Testis (tissue), 2 donors: ENCODE results near the gene MIPEP.

Source experiments
- POLR2A ChIP-seq: fragments of 450-650 bp; IDR thresholded peaks from one replicate; pipeline ENCODE4 v1.6.1; 2017; ENCODE audit warnings: antibody characterized with exemption, mild to moderate bottlenecking, moderate library complexity
- TF ChIP-seq, protein P1 (sequence below), 3 experiments: fragments of 450-650 bp in 2 of 3; fragments of 200-600 bp in 1 of 3; sonication (generic) in 1 of 3; IDR thresholded peaks; one replicate each; pipeline ENCODE4 v1.5.1; 2016 to 2019; ENCODE audit warnings: antibody characterized with exemption in 3 of 3, mild to moderate bottlenecking in 2 of 3, moderate library complexity in 1 of 3

DNA sequence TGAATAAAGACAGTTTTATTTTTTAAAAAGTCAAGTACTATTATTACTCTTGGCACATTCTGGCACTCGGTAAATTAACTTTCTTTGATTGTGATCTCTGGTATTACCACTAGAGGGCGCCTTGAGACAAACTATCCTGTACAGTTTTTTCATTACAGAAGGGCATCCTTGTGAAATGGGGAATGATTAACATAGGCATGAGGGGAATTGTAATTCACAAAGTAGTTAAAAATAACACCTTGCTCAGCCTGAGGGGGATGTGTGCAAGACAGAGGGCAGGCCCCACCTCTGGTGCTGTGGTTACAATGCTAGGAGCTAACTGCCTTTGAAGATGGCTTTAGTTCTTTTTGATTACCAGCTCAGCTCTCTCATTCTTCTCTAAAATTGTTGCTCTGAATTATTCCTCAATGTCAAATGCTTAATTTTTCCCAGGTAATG lies 32.3 kb upstream of the MIPEP start:
- TF ChIP-seq, protein P1, sequence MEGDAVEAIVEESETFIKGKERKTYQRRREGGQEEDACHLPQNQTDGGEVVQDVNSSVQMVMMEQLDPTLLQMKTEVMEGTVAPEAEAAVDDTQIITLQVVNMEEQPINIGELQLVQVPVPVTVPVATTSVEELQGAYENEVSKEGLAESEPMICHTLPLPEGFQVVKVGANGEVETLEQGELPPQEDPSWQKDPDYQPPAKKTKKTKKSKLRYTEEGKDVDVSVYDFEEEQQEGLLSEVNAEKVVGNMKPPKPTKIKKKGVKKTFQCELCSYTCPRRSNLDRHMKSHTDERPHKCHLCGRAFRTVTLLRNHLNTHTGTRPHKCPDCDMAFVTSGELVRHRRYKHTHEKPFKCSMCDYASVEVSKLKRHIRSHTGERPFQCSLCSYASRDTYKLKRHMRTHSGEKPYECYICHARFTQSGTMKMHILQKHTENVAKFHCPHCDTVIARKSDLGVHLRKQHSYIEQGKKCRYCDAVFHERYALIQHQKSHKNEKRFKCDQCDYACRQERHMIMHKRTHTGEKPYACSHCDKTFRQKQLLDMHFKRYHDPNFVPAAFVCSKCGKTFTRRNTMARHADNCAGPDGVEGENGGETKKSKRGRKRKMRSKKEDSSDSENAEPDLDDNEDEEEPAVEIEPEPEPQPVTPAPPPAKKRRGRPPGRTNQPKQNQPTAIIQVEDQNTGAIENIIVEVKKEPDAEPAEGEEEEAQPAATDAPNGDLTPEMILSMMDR (IDR thresholded peaks at IDR 0.05) = peak; percentile 49 to 73 (median 61)
- TF ChIP-seq POLR2A = no peak
